MM.1S (cell line): Measurements from ENCODE around the gene NFATC1.

Experiments used
- DNase-seq: peaks from one replicate; pipeline ENCODE4 v3.0.0-alpha.2; 2015
- H2AFZ ChIP-seq: fragments of 300-600 bp; sonication (generic); 2 replicates; pipeline ENCODE4 v1.6.0; 2016; ENCODE audit warnings: antibody characterized with exemption, low read length
- H3F3A ChIP-seq: fragments of 300-600 bp; sonication (generic); 2 replicates; pipeline ENCODE4 v1.6.1; 2016; ENCODE audit warnings: mild to moderate bottlenecking, antibody characterized with exemption, low read length, moderate library complexity, mixed read lengths; ENCODE audit not compliant: insufficient read depth
- H3K27ac ChIP-seq: fragments of 300-600 bp; sonication (generic); 2 replicates; pipeline ENCODE4 v1.5.1; 2016; ENCODE audit warnings: mild to moderate bottlenecking, low read length
- H3K27me3 ChIP-seq: fragments of 300-600 bp; sonication (generic); replicated peaks from 2 replicates; pipeline ENCODE4 v1.6.0; 2016; ENCODE audit warnings: low read length; ENCODE audit not compliant: insufficient read depth
- H3K36me3 ChIP-seq: fragments of 300-600 bp; sonication (generic); replicated peaks from 2 replicates; pipeline ENCODE4 v1.6.1; 2016; ENCODE audit warnings: mild to moderate bottlenecking, low read length, mixed read lengths; ENCODE audit not compliant: insufficient read depth
- H3K4me1 ChIP-seq: fragments of 300-600 bp; sonication (generic); 2 replicates; pipeline ENCODE4 v1.6.1; 2016; ENCODE audit warnings: low read length, mixed read lengths
- H3K4me2 ChIP-seq: fragments of 300-600 bp; sonication (generic); 2 replicates; pipeline ENCODE4 v1.6.0; 2016; ENCODE audit warnings: low read depth, low read length
- H3K4me3 ChIP-seq: fragments of 300-600 bp; sonication (generic); 2 replicates; pipeline ENCODE4 v1.5.1; 2016; ENCODE audit warnings: low read length, mixed read lengths
- H3K79me2 ChIP-seq: fragments of 300-600 bp; sonication (generic); 2 replicates; pipeline ENCODE4 v1.6.1; 2016; ENCODE audit warnings: mixed run types, low read length, mixed read lengths
- H3K9ac ChIP-seq: fragments of 300-600 bp; sonication (generic); 2 replicates; pipeline ENCODE4 v1.6.1; 2016; ENCODE audit warnings: low read length, mixed read lengths
- H3K9me2 ChIP-seq: fragments of 300-600 bp; sonication (generic); replicated peaks from 2 replicates; pipeline ENCODE4 v1.6.1; 2016; ENCODE audit warnings: mild to moderate bottlenecking, low read length, mixed read lengths; ENCODE audit not compliant: insufficient read depth
- H3K9me3 ChIP-seq: fragments of 300-600 bp; sonication (generic); replicated peaks from 2 replicates; pipeline ENCODE4 v1.6.1; 2016; ENCODE audit warnings: mild to moderate bottlenecking, low read length, mixed read lengths; ENCODE audit not compliant: insufficient read depth
- H4K20me1 ChIP-seq: fragments of 300-600 bp; sonication (generic); 2 replicates; pipeline ENCODE4 v1.6.1; 2016; ENCODE audit warnings: mild to moderate bottlenecking, low read length, moderate library complexity, mixed read lengths; ENCODE audit not compliant: insufficient read depth
- CTCF ChIP-seq: fragments of 300-600 bp; sonication (generic); IDR thresholded peaks from 2 replicates; pipeline ENCODE4 v1.5.1; 2016; ENCODE audit warnings: antibody characterized with exemption, low read length, mixed read lengths
- EZH2 ChIP-seq: fragments of 300-600 bp; sonication (generic); optimal IDR thresholded peaks from 2 replicates; pipeline ENCODE3; 2017; ENCODE audit warnings: low read depth, mild to moderate bottlenecking, antibody characterized with exemption, low read length, mixed read lengths
- EZH2phosphoT487 ChIP-seq: fragments of 300-600 bp; sonication (generic); IDR thresholded peaks from 2 replicates; pipeline ENCODE4 v1.6.1; 2018; ENCODE audit warnings: antibody characterized with exemption, low read length

Gene NFATC1

GRCh38 chr18:79356435-79356834 is 39.3 kb upstream of the NFATC1 start:
- Histone ChIP-seq H3K36me3 (no peaks in the 10 kb centered on the region; the same call in 1 of the 2 replicates), H3K4me2 (no peak overlapping the region), H3K27me3 (no peaks in the 10 kb centered on the region), H3K9ac (no peak overlapping the region), H3K9me2 (no peaks in the 10 kb centered on the region), H2AFZ (no peak overlapping the region), H4K20me1 (no peaks in the 10 kb centered on the region), H3K79me2 (no peaks in the 10 kb centered on the region), H3K9me3 (no peaks in the 10 kb centered on the region), H3K4me3 (no peak overlapping the region), H3K27ac (no peak overlapping the region), H3K4me1 (no peaks in the 10 kb centered on the region), H3F3A (no peaks in the 10 kb centered on the region)
- no peak for TF ChIP-seq EZH2
- no peak for DNase-seq

- no peak overlapping the region for H2AFZ ChIP-seq
- H3K36me3 ChIP-seq: no peaks in the 10 kb centered on the region; the same call in 1 of the 2 replicates
- H3K4me3 ChIP-seq: no peak overlapping the region
- H3K27me3 ChIP-seq: no peaks in the 10 kb centered on the region
- DNase-seq: no peak
- H3K9me2 ChIP-seq: no peaks in the 10 kb centered on the region
- no peaks in the 10 kb centered on the region for H4K20me1 ChIP-seq
- TF ChIP-seq EZH2 (no peak), EZH2phosphoT487 (no peak), CTCF (no peak)
- no peak overlapping the region for H3K27ac ChIP-seq
- H3K4me1 ChIP-seq: no peaks in the 10 kb centered on the region
- H3K9me3 ChIP-seq: no peaks in the 10 kb centered on the region
- H3F3A ChIP-seq: no peaks in the 10 kb centered on the region
- no peak overlapping the region for H3K4me2 ChIP-seq
- no peaks in the 10 kb centered on the region for H3K79me2 ChIP-seq
- no peak overlapping the region for H3K9ac ChIP-seq
Measured at GRCh38 chr18:79360933-79361332, 34.8 kb upstream of the NFATC1 start.

- no peaks in the 10 kb centered on the region for H4K20me1 ChIP-seq
- no peaks in the 10 kb centered on the region for H3K9me2 ChIP-seq
- no peaks in the 10 kb centered on the region for H3K79me2 ChIP-seq
- no peak overlapping the region for H2AFZ ChIP-seq
- no peaks in the 10 kb centered on the region for H3K27me3 ChIP-seq
- H3K9ac ChIP-seq: no peak overlapping the region
- H3K4me2 ChIP-seq: no peak overlapping the region
- no peak overlapping the region for H3K27ac ChIP-seq
- H3K36me3 ChIP-seq: no peaks in the 10 kb centered on the region; the same call in 1 of the 2 replicates
- no peak overlapping the region for H3K4me3 ChIP-seq
- H3K9me3 ChIP-seq: no peaks in the 10 kb centered on the region
- DNase-seq: no peak
- no peak for TF ChIP-seq EZH2phosphoT487
- no peaks in the 10 kb centered on the region for H3K4me1 ChIP-seq
- no peaks in the 10 kb centered on the region for H3F3A ChIP-seq
Measured at GRCh38 chr18:79361766-79362522, 33.8 kb upstream of the NFATC1 start.

- Histone ChIP-seq H3K27me3 (no peaks in the 10 kb centered on the region), H3K4me3 (no peak overlapping the region), H3K4me1 (no peaks in the 10 kb centered on the region), H3K9me2 (no peaks in the 10 kb centered on the region), H2AFZ (no peak overlapping the region), H3K9ac (no peak overlapping the region), H3F3A (no peaks in the 10 kb centered on the region), H3K9me3 (no peaks in the 10 kb centered on the region), H3K4me2 (no peak overlapping the region), H4K20me1 (no peaks in the 10 kb centered on the region), H3K36me3 (no peaks in the 10 kb centered on the region; the same call in 1 of the 2 replicates), H3K27ac (no peak overlapping the region), H3K79me2 (no peaks in the 10 kb centered on the region)
- no peak for TF ChIP-seq CTCF
- TF ChIP-seq EZH2phosphoT487: no peak
- no peak for TF ChIP-seq EZH2
- DNase-seq: no peak
Measured at GRCh38 chr18:79365701-79366100, 30.0 kb upstream of the NFATC1 start.
